Neutrophil (primary cell): ENCODE measurements around the gene HORMAD2.

ENCODE experiments used
- H3K27ac ChIP-seq: fragments of 200-600 bp; sonication (generic); 2 replicates; pipeline ENCODE4 v1.5.1; 2016; ENCODE audit warnings: mild to moderate bottlenecking, moderate library complexity
- H3K27me3 ChIP-seq: fragments of 200-600 bp; sonication (generic); 2 replicates; pipeline ENCODE4 v1.6.0; 2016; ENCODE audit warnings: mild to moderate bottlenecking
- H3K36me3 ChIP-seq: fragments of 200-600 bp; sonication (generic); 2 replicates; pipeline ENCODE4 v1.5.1; 2017
- H3K4me1 ChIP-seq, 2 experiments: fragments of 200-600 bp in 1 of 2; sonication (generic) in 1 of 2; 1 replicate in 1 of 2; 2 replicates in 1 of 2; pipeline versions ENCODE4 v1.5.1 to v1.6.1; 2013 to 2016; ENCODE audit warnings: low read depth in 1 of 2, low read length in 1 of 2, mild to moderate bottlenecking in 1 of 2, moderate library complexity in 1 of 2; ENCODE audit not compliant: control insufficient read depth in 1 of 2, insufficient read depth in 1 of 2
- H3K4me3 ChIP-seq, 2 experiments: fragments of 200-600 bp in 1 of 2; sonication (generic) in 1 of 2; 1 replicate in 1 of 2; 2 replicates in 1 of 2; pipeline ENCODE4 v1.5.1; 2013 to 2016; ENCODE audit warnings: low read depth in 1 of 2, low read length in 1 of 2, mild to moderate bottlenecking in 1 of 2, moderate library complexity in 1 of 2
- H3K9me3 ChIP-seq: fragments of 200-600 bp; sonication (generic); 2 replicates; pipeline ENCODE4 v1.5.1; 2016
- CTCF ChIP-seq: fragments of 200-600 bp; sonication (generic); IDR thresholded peaks from 2 replicates; pipeline ENCODE4 v1.5.1; 2016; ENCODE audit warnings: antibody characterized with exemption

HORMAD2 gene

DNA sequence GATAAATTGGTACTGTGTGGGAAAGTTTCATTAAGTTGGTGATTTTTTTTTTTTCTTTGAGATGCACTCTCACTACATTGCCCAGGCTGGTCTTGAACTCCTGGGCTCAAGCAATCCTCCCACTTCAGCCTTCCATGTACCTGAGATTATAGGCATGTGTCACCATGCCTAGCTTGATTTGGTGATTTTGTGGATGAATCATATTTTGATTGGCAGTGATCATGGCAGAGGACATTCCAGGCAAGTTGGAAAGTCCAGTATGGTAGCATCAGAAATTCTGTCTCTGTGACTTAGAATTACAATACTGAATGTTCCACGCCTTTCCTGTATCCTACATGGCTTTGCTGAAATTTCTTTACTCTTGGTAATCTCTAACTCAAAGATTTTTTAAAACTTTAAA, 49.4 kb downstream of the HORMAD2 start:
- H3K4me1 ChIP-seq: peaks cover 12 to 17% of the 10 kb centered on the region in 2 experiments
- H3K27ac ChIP-seq: no peak overlapping the region
- H3K4me3 ChIP-seq: no peak overlapping the region
- no peaks in the 10 kb centered on the region for H3K9me3 ChIP-seq
- no peak for TF ChIP-seq CTCF
- H3K36me3 ChIP-seq: no peaks in the 10 kb centered on the region
- no peaks in the 10 kb centered on the region for H3K27me3 ChIP-seq

DNA sequence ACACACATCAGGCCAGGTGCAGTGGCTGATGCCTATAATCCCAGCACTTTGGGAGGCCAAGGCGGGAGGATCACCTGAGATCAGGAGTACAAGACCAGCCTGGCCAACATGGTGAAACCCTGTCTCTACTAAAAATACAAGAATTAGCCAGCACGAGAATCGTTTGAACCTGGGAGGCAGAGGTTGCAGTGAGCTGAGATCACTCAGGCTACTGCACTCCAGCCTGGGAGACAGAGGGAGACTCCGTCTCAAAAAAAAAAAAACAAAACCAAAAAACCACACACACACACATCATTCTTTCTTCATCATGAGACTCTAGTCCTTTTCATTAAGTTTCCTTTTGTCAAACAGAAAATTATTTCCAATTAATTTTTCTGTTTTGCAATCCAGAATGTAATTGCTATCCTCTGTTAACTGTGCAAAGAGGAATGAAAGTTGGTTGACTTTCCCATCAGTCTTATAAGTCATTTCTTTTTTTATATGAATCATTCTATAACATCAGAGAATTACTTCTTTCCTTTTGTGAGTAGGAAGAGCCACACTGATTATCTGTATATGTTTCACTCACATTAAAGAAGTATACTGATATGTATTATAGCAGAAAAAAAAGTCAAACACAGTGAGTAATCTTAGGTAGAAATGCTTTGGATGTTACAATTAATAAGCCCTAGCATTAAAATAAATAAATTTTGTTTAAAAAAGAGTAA, 52.2 kb downstream of the HORMAD2 start:
- Histone ChIP-seq H3K36me3 (no peaks in the 10 kb centered on the region), H3K27ac (no peak overlapping the region), H3K4me3 (no peak overlapping the region), H3K27me3 (no peaks in the 10 kb centered on the region), H3K9me3 (no peaks in the 10 kb centered on the region), H3K4me1 (peaks cover 9 to 21% of the 10 kb centered on the region in 2 experiments)
- TF ChIP-seq CTCF: no peak

DNA sequence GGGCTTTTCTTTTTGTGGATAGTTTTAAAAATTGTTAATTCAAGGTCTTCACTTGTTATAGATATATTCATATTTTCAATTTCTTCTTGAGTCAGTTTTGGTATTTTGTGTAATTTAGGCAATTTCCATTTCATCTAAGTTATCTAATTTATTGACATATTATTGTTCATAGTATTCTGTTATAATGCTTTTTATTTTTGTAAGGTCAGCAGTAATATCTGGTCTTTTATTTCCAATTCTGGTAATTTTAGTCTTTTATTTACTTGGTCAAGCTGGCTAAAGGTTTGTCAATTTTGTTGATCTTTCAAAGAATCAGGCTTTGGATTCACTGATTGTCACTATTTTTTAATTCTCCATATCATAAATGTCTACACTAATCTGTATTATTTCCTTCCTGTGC, 60.1 kb downstream of the HORMAD2 start:
- no peaks in the 10 kb centered on the region for H3K27me3 ChIP-seq
- no peaks in the 10 kb centered on the region for H3K36me3 ChIP-seq
- H3K4me1 ChIP-seq: peaks cover 7 to 13% of the 10 kb centered on the region in 2 experiments
- no peaks in the 10 kb centered on the region for H3K9me3 ChIP-seq
- no peak for TF ChIP-seq CTCF
- no peak overlapping the region for H3K27ac ChIP-seq
- no peak overlapping the region for H3K4me3 ChIP-seq

DNA sequence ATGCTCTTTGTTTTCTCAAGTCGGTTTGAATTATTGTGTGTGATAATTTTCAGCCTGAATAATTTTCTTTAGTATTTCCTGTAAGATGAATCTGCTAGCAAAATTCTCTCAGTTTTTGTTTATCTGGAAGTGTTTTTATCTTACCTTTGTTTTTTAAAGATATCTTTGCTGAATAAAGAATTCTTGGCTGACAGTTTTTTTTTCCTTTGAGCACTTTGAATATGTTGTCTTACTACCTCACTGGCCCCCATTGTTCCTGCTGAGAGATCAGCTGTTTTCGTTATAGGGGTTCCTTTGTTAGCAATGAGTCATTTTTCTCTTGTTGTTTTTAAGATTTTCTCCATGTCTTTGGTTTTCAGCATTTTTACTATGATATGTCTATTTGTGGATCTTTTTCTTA, 63.0 kb downstream of the HORMAD2 start:
- Histone ChIP-seq H3K27ac (no peak overlapping the region), H3K27me3 (no peaks in the 10 kb centered on the region), H3K9me3 (no peaks in the 10 kb centered on the region), H3K36me3 (no peaks in the 10 kb centered on the region), H3K4me1 (no peaks in the 10 kb centered on the region), H3K4me3 (no peak overlapping the region)
- no peak for TF ChIP-seq CTCF

DNA sequence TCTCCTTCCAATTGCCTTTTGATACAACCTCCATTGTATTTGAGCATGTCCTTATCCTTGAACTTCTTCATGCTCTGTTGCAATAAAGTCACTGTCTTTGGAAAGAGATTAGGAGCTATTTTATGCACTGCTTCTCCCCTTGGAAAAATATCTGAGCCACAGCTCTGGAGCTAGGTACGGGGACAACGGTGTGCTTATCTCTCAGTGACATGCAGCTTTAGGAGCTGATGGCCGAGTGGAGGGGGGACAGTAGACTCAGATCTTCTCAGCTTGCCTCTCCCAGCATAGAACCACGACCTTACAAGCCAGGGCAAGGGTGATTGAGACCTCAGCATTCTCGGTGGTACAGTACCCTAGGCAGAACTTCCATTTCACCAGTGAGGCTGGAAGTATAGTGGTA, 64.1 kb downstream of the HORMAD2 start:
- Histone ChIP-seq H3K36me3 (no peaks in the 10 kb centered on the region), H3K27ac (no peak overlapping the region), H3K9me3 (no peaks in the 10 kb centered on the region), H3K4me1 (peaks cover under 1 to 3% of the 10 kb centered on the region in 2 experiments), H3K4me3 (no peak overlapping the region), H3K27me3 (no peaks in the 10 kb centered on the region)
- no peak for TF ChIP-seq CTCF
